H1 (cell line): ENCODE results near the gene CADM1. TPM values are rescaled to one million over a fixed set of nuclear protein-coding genes. Genes with fewer than 3 reads are reported as not detected.

Experiments
- CTCF ChIA-PET: fragments of 300-600 bp; sonication (Branson Sonifier 250); formaldehyde crosslinking; loops from one replicate; lab custom pipeline; 2021; ENCODE audit not compliant: partially characterized antibody; lab: Charles Lee
- POLR2A ChIA-PET: fragments of 300-600 bp; sonication (Branson Sonifier 250); formaldehyde crosslinking; loops from one replicate; lab custom pipeline; 2021; ENCODE audit warnings: inconsistent platforms; ENCODE audit not compliant: partially characterized antibody; lab: Charles Lee
- DNase-seq, 2 experiments: peaks; one replicate each; pipeline versions ENCODE4 v3.0.0 to v3.0.0-alpha.2; 2010 to 2022; ENCODE audit warnings: low spot score in 2 of 2, low read depth in 1 of 2, mixed read lengths in 1 of 2
- FAIRE-seq: peaks from 2 replicates; lab custom pipeline; 2011; peaks lifted over from hg19 to GRCh38; lab: Jason Lieb, UNC
- H2AFZ ChIP-seq: 2 replicates; pipeline ENCODE4 v1.8.1; 2012; ENCODE audit warnings: low read length, inconsistent platforms
- H2AK5ac ChIP-seq: 2 replicates; pipeline ENCODE4 v1.6.1; 2013; ENCODE audit warnings: low read depth, low read length
- H2BK120ac ChIP-seq: replicated peaks from 2 replicates; pipeline ENCODE3; 2013; ENCODE audit warnings: low read depth, low read length, inconsistent platforms
- H2BK12ac ChIP-seq: 2 replicates; pipeline ENCODE4 v1.6.1; 2013; ENCODE audit warnings: low read depth, low read length
- H2BK15ac ChIP-seq: 2 replicates; pipeline ENCODE4 v1.6.1; 2013; ENCODE audit warnings: low read length
- H2BK20ac ChIP-seq: 2 replicates; pipeline ENCODE4 v1.6.1; 2013; ENCODE audit warnings: low read length
- H2BK5ac ChIP-seq: 2 replicates; pipeline ENCODE4 v1.6.1; 2013; ENCODE audit warnings: low read depth, low read length
- H3K14ac ChIP-seq: 2 replicates; pipeline ENCODE4 v1.6.1; 2013; ENCODE audit warnings: inconsistent platforms; ENCODE audit not compliant: insufficient read length
- H3K18ac ChIP-seq: 2 replicates; pipeline ENCODE4 v1.6.1; 2013; ENCODE audit warnings: low read length; ENCODE audit errors: extremely low read depth
- H3K23ac ChIP-seq: 2 replicates; pipeline ENCODE4 v1.6.1; 2013; ENCODE audit warnings: inconsistent platforms; ENCODE audit not compliant: insufficient read length
- H3K23me2 ChIP-seq: 2 replicates; pipeline ENCODE4 v1.6.1; 2013; ENCODE audit warnings: low read depth, low read length
- H3K27ac ChIP-seq: 2 replicates; pipeline ENCODE4 v1.6.1; 2011; ENCODE audit warnings: low read depth, low read length, inconsistent platforms
- H3K27me3 ChIP-seq, 4 experiments: replicated peaks in 1 of 4; 1 replicate in 1 of 4; 2 replicates in 3 of 4; pipeline versions ENCODE4 v1.6.1 to v1.8.1; 2011 to 2013; ENCODE audit warnings: low read length in 3 of 4, mild to moderate bottlenecking in 3 of 4, inconsistent platforms in 2 of 4, mixed read lengths in 2 of 4, moderate library complexity in 1 of 4; ENCODE audit not compliant: control insufficient read depth in 3 of 4, insufficient read depth in 3 of 4; ENCODE audit errors: extremely low read depth in 1 of 4
- H3K36me3 ChIP-seq, 4 experiments: 2 replicates each; pipeline versions ENCODE4 v1.6.1 to v1.8.1; 2011 to 2013; ENCODE audit warnings: mild to moderate bottlenecking in 4 of 4, low read length in 3 of 4, moderate library complexity in 2 of 4, control low read depth in 1 of 4, inconsistent platforms in 1 of 4; ENCODE audit not compliant: insufficient read depth in 4 of 4, control insufficient read depth in 2 of 4
- H3K4ac ChIP-seq: replicated peaks from 2 replicates; pipeline ENCODE3; 2013; ENCODE audit warnings: low read length, low read depth, mixed read lengths, inconsistent platforms; ENCODE audit not compliant: insufficient read length
- H3K4me1 ChIP-seq, 4 experiments: replicated peaks in 1 of 4; 1 replicate in 1 of 4; 2 replicates in 3 of 4; pipeline versions ENCODE4 v1.6.1 to v1.8.1; 2011 to 2013; ENCODE audit warnings: low read length in 3 of 4, inconsistent platforms in 2 of 4, mixed read lengths in 1 of 4; ENCODE audit not compliant: insufficient read depth in 4 of 4, control insufficient read depth in 3 of 4
- H3K4me2 ChIP-seq, 2 experiments: 2 replicates each; pipeline versions ENCODE4 v1.6.1 to v1.8.1; 2011 to 2013; ENCODE audit warnings: low read depth in 2 of 2, low read length in 2 of 2, control low read depth in 1 of 2, inconsistent platforms in 1 of 2, mild to moderate bottlenecking in 1 of 2; ENCODE audit not compliant: insufficient read depth in 1 of 2
- H3K4me3 ChIP-seq, 4 experiments: fragments of 200-600, 300-600 bp in 1 of 4; sonication (generic), shearing (Covaris generic), sonication (Bioruptor Twin) in 1 of 4; 2 replicates each; pipeline versions ENCODE4 v1.5.1 to v1.8.1; 2011 to 2016; ENCODE audit warnings: low read length in 4 of 4, low read depth in 3 of 4, control low read depth in 2 of 4, inconsistent platforms in 2 of 4, mild to moderate bottlenecking in 2 of 4, mixed read lengths in 1 of 4, moderate library complexity in 1 of 4; ENCODE audit not compliant: insufficient read depth in 2 of 4; ENCODE audit errors: extremely low read depth in 1 of 4
- H3K56ac ChIP-seq: replicated peaks from 2 replicates; pipeline ENCODE3; 2013; ENCODE audit warnings: low read depth, mild to moderate bottlenecking, mixed read lengths, low read length, inconsistent platforms; ENCODE audit not compliant: insufficient read length
- H3K79me1 ChIP-seq: 2 replicates; pipeline ENCODE4 v1.6.1; 2013; ENCODE audit warnings: low read depth, low read length, control low read depth
- H3K79me2 ChIP-seq, 2 experiments: 2 replicates each; pipeline versions ENCODE4 v1.6.1 to v1.8.1; 2012 to 2013; ENCODE audit warnings: low read length in 2 of 2, mild to moderate bottlenecking in 2 of 2, inconsistent platforms in 1 of 2; ENCODE audit not compliant: insufficient read depth in 2 of 2, control insufficient read depth in 1 of 2
- H3K9ac ChIP-seq, 4 experiments: replicated peaks in 1 of 4; 1 replicate in 1 of 4; 2 replicates in 3 of 4; pipeline versions ENCODE4 v1.6.1 to v1.8.1; 2011 to 2013; ENCODE audit warnings: low read depth in 3 of 4, low read length in 3 of 4, control low read depth in 2 of 4, mild to moderate bottlenecking in 2 of 4, moderate library complexity in 2 of 4, inconsistent platforms in 1 of 4; ENCODE audit errors: extremely low read depth in 1 of 4
- H3K9me3 ChIP-seq, 2 experiments: 2 replicates each; pipeline versions ENCODE4 v1.6.1 to v1.8.1; 2012 to 2013; ENCODE audit warnings: mild to moderate bottlenecking in 2 of 2, moderate library complexity in 2 of 2, control low read depth in 1 of 2, inconsistent platforms in 1 of 2, low read depth in 1 of 2, low read length in 1 of 2, mixed read lengths in 1 of 2; ENCODE audit not compliant: insufficient read depth in 2 of 2
- H4K20me1 ChIP-seq, 2 experiments: replicated peaks in 1 of 2; 2 replicates each; pipeline versions ENCODE3 to v1.8.1; 2011 to 2013; ENCODE audit warnings: inconsistent platforms in 2 of 2, low read length in 2 of 2, mild to moderate bottlenecking in 1 of 2; ENCODE audit not compliant: insufficient read depth in 2 of 2, control insufficient read depth in 1 of 2
- H4K5ac ChIP-seq: 2 replicates; pipeline ENCODE4 v1.6.1; 2013; ENCODE audit warnings: low read length, low read depth, mixed read lengths, inconsistent platforms; ENCODE audit not compliant: insufficient read length
- H4K8ac ChIP-seq: 2 replicates; pipeline ENCODE4 v1.8.0; 2013; ENCODE audit warnings: mild to moderate bottlenecking, moderate library complexity, low read length, inconsistent platforms; ENCODE audit not compliant: insufficient read depth; ENCODE audit errors: extremely low read depth
- H4K91ac ChIP-seq: replicated peaks from 2 replicates; pipeline ENCODE3; 2013; ENCODE audit warnings: low read length, mixed read lengths, inconsistent platforms; ENCODE audit not compliant: insufficient read length
- CBX8 ChIP-seq: fragments of 300-800, 300-1000 bp; sonication (generic); IDR thresholded peaks from 2 replicates; pipeline ENCODE4 v1.7.1; 2016; ENCODE audit warnings: low read depth, low read length, borderline replicate concordance
- KDM1A ChIP-seq: fragments of 200-600, 300-600 bp; sonication (generic); IDR thresholded peaks from 2 replicates; pipeline ENCODE4 v1.7.1; 2016; ENCODE audit warnings: mild to moderate bottlenecking, low read length, borderline replicate concordance
- KDM4A ChIP-seq: IDR thresholded peaks from one replicate; pipeline ENCODE4 v1.7.1; 2012; ENCODE audit warnings: low read depth, mild to moderate bottlenecking, moderate library complexity, low read length, inconsistent platforms; ENCODE audit not compliant: severe bottlenecking
- KDM5A ChIP-seq: fragments of 200-600 bp; IDR thresholded peaks from 2 replicates; pipeline ENCODE4 v1.7.1; 2012; ENCODE audit warnings: mild to moderate bottlenecking, low read length, inconsistent platforms, mixed read lengths
- NANOG ChIP-seq: IDR thresholded peaks from 2 replicates; pipeline ENCODE4 v1.6.1; 2011; ENCODE audit warnings: low read length, low read depth, mild to moderate bottlenecking, inconsistent platforms; ENCODE audit not compliant: insufficient read depth, poor library complexity, severe bottlenecking
- RXRA ChIP-seq: IDR thresholded peaks from 2 replicates; pipeline ENCODE4 v1.6.1; 2011; ENCODE audit warnings: low read depth, mild to moderate bottlenecking, low read length, moderate library complexity; ENCODE audit not compliant: insufficient read depth
- WGBS, 2 experiments: shearing (Covaris generic) in 1 of 2; methylation state at CpG; one replicate each; pipeline versions ENCODE4 v1.1.6 to v1.1.7; 2013 to 2015; ENCODE audit warnings: low lambda C conversion rate in 2 of 2, mixed read lengths in 2 of 2, inconsistent platforms in 1 of 2, low coverage in 1 of 2, missing lambda C conversion rate in 1 of 2; ENCODE audit not compliant: insufficient replicate concordance in 2 of 2, insufficient coverage in 1 of 2, insufficient read length in 1 of 2; ENCODE audit errors: extremely low coverage in 1 of 2, missing lambda C conversion rate in 1 of 2; 5-methylcytosine and 5-hydroxymethylcytosine counted together
- polyA plus RNA-seq, 7 experiments: library from polyadenylated mRNA; depleted of rRNA in 3 of 7; stranded (reverse) in 5 of 7; unstranded in 2 of 7; fragments of >200 nt in 5 of 7; fragments of 200-250 nt in 2 of 7; gene quantifications; 1 replicate in 5 of 7; 2 replicates in 1 of 7; 4 replicates in 1 of 7; pipeline versions ENCODE4 v1.2.1 to v1.2.3, GENCODE V29; 2011 to 2013; ENCODE audit warnings: missing spikeins in 2 of 7, mixed read lengths in 2 of 7
- total RNA-seq: library from RNA; stranded (reverse); fragmentation: NEBNext Ultra II Directional; extraction: Animal tissue kit (Norgen Biotek cat#: 25700); gene quantifications from 2 replicates; pipeline ENCODE4 v1.2.1, GENCODE V29; 2021
- TF ChIP-seq, protein P1 (sequence below): IDR thresholded peaks from 2 replicates; pipeline ENCODE4 v1.6.1; 2012; ENCODE audit warnings: inconsistent platforms

CADM1 gene
- total and polyA plus RNA-seq, 2 of the 8 experiments (the other 6 are each of a cell fraction or from before 2014, with no cell fraction given): 8.3 to 25.3 TPM

DNA sequence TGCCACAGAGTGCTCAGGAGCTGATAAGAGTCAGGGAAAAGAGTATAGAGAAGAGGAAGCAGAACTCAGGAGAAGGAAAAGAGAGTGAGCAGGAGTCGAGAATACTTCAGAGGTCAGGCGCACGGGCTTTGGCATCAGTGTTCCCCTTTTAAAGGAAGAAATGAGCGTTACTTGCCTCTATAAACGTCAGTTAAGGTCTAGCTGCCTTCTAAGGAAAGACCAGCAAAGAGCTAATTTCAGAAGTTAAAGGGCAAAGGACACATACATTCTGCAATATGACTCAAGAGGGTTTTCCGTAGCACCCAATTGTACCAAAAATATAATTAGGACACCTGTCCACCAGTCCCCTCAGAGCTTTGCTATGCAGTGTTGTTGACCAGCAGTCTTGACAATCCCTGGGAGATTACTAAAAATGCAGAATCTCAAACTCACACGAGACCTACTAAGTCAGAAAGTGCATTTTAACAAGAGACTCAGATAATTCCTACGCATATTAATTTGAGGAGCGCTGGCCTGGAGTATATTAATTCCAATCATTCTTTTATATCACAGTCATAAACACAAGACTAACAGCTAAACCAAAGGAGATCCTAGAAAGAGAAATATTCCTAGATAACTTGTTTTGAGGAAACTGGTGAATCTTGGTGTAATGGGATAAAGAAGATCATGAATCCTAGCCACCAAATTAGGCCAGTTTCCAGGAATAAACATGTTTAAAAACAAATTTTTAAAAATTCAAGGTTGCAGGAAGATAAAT is 249.0 kb downstream of the CADM1 start:
- H3K79me2 ChIP-seq: no peaks in the 10 kb centered on the region
- ChIA-PET CTCF (interaction anchor here (1.1 to 3.8 kb wide), 2 partner anchors 13 to 39 kb away, joined by 3 to 18 read pairs; no protein-coding TSS in a partner anchor), POLR2A (interaction anchor here (0.6 kb wide), 1 partner anchor 294 kb away, joined by 4 read pairs; no protein-coding TSS in a partner anchor)
- H3K9me3 ChIP-seq: no peaks in the 10 kb centered on the region
- no peak overlapping the region for H4K5ac ChIP-seq
- peaks cover 0 to 16% (median 5%) of the 10 kb centered on the region in 4 experiments; a peak in 5 of 7 replicates for H3K4me1 ChIP-seq
- no peak overlapping the region for H2BK120ac ChIP-seq
- no peak overlapping the region for H3K4me2 ChIP-seq
- no peaks in the 10 kb centered on the region for H3K79me1 ChIP-seq
- no peaks in the 10 kb centered on the region; the same call in 1 of the 2 replicates for H3K23me2 ChIP-seq
- no peak overlapping the region for H3K18ac ChIP-seq
- no peak overlapping the region for H2AK5ac ChIP-seq
- 78% methylated on average over 9 of the region's 9 CpGs; no CpG with 5 or more reads in 1 of the 2 experiments for WGBS, 2 experiments
- no peak overlapping the region for H3K23ac ChIP-seq
- no peaks in the 10 kb centered on the region for H3K27me3 ChIP-seq
- no peaks in the 10 kb centered on the region for H3K36me3 ChIP-seq
- no peak for FAIRE-seq
- no peak overlapping the region for H2BK20ac ChIP-seq
- H3K9ac ChIP-seq: no peak overlapping the region
- no peaks in the 10 kb centered on the region for H4K20me1 ChIP-seq
- no peak for DNase-seq
- H4K8ac ChIP-seq: no peak overlapping the region
- no peak overlapping the region for H3K4ac ChIP-seq
- H4K91ac ChIP-seq: no peak overlapping the region
- H2AFZ ChIP-seq: no peak overlapping the region
- no peak overlapping the region for H3K56ac ChIP-seq
- H3K27ac ChIP-seq: no peak overlapping the region
- H2BK15ac ChIP-seq: no peak overlapping the region
- no peak overlapping the region for H3K4me3 ChIP-seq
- no peak overlapping the region for H2BK5ac ChIP-seq
- no peak overlapping the region for H2BK12ac ChIP-seq
- no peak overlapping the region for H3K14ac ChIP-seq
- TF ChIP-seq NANOG (no peak), RXRA (no peak), KDM5A (no peak), KDM4A (no peak), CBX8 (no peak), KDM1A (no peak)
- TF ChIP-seq, protein P1, sequence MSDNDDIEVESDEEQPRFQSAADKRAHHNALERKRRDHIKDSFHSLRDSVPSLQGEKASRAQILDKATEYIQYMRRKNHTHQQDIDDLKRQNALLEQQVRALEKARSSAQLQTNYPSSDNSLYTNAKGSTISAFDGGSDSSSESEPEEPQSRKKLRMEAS: no peak
